H1 (cell line): Measurements from ENCODE around the gene GRIK4. TPM values are rescaled to one million over a fixed set of nuclear protein-coding genes. Genes with fewer than 3 reads are reported as not detected.

Experiments
- CTCF ChIA-PET: fragments of 300-600 bp; sonication (Branson Sonifier 250); formaldehyde crosslinking; loops from one replicate; lab custom pipeline; 2021; ENCODE audit not compliant: partially characterized antibody; lab: Charles Lee
- POLR2A ChIA-PET: fragments of 300-600 bp; sonication (Branson Sonifier 250); formaldehyde crosslinking; loops from one replicate; lab custom pipeline; 2021; ENCODE audit warnings: inconsistent platforms; ENCODE audit not compliant: partially characterized antibody; lab: Charles Lee
- DNase-seq, 2 experiments: peaks; one replicate each; pipeline versions ENCODE4 v3.0.0 to v3.0.0-alpha.2; 2010 to 2022; ENCODE audit warnings: low spot score in 2 of 2, low read depth in 1 of 2, mixed read lengths in 1 of 2
- FAIRE-seq: peaks from 2 replicates; lab custom pipeline; 2011; peaks lifted over from hg19 to GRCh38; lab: Jason Lieb, UNC
- H2AFZ ChIP-seq: 2 replicates; pipeline ENCODE4 v1.8.1; 2012; ENCODE audit warnings: low read length, inconsistent platforms
- H2AK5ac ChIP-seq: 2 replicates; pipeline ENCODE4 v1.6.1; 2013; ENCODE audit warnings: low read depth, low read length
- H2BK120ac ChIP-seq: replicated peaks from 2 replicates; pipeline ENCODE3; 2013; ENCODE audit warnings: low read depth, low read length, inconsistent platforms
- H2BK12ac ChIP-seq: 2 replicates; pipeline ENCODE4 v1.6.1; 2013; ENCODE audit warnings: low read depth, low read length
- H2BK15ac ChIP-seq: 2 replicates; pipeline ENCODE4 v1.6.1; 2013; ENCODE audit warnings: low read length
- H2BK20ac ChIP-seq: 2 replicates; pipeline ENCODE4 v1.6.1; 2013; ENCODE audit warnings: low read length
- H2BK5ac ChIP-seq: 2 replicates; pipeline ENCODE4 v1.6.1; 2013; ENCODE audit warnings: low read depth, low read length
- H3K14ac ChIP-seq: 2 replicates; pipeline ENCODE4 v1.6.1; 2013; ENCODE audit warnings: inconsistent platforms; ENCODE audit not compliant: insufficient read length
- H3K18ac ChIP-seq: 2 replicates; pipeline ENCODE4 v1.6.1; 2013; ENCODE audit warnings: low read length; ENCODE audit errors: extremely low read depth
- H3K23ac ChIP-seq: 2 replicates; pipeline ENCODE4 v1.6.1; 2013; ENCODE audit warnings: inconsistent platforms; ENCODE audit not compliant: insufficient read length
- H3K23me2 ChIP-seq: 2 replicates; pipeline ENCODE4 v1.6.1; 2013; ENCODE audit warnings: low read depth, low read length
- H3K27ac ChIP-seq: 2 replicates; pipeline ENCODE4 v1.6.1; 2011; ENCODE audit warnings: low read depth, low read length, inconsistent platforms
- H3K27me3 ChIP-seq, 4 experiments: replicated peaks in 1 of 4; 1 replicate in 1 of 4; 2 replicates in 3 of 4; pipeline versions ENCODE4 v1.6.1 to v1.8.1; 2011 to 2013; ENCODE audit warnings: low read length in 3 of 4, mild to moderate bottlenecking in 3 of 4, inconsistent platforms in 2 of 4, mixed read lengths in 2 of 4, moderate library complexity in 1 of 4; ENCODE audit not compliant: control insufficient read depth in 3 of 4, insufficient read depth in 3 of 4; ENCODE audit errors: extremely low read depth in 1 of 4
- H3K36me3 ChIP-seq, 4 experiments: 2 replicates each; pipeline versions ENCODE4 v1.6.1 to v1.8.1; 2011 to 2013; ENCODE audit warnings: mild to moderate bottlenecking in 4 of 4, low read length in 3 of 4, moderate library complexity in 2 of 4, control low read depth in 1 of 4, inconsistent platforms in 1 of 4; ENCODE audit not compliant: insufficient read depth in 4 of 4, control insufficient read depth in 2 of 4
- H3K4ac ChIP-seq: replicated peaks from 2 replicates; pipeline ENCODE3; 2013; ENCODE audit warnings: low read length, low read depth, mixed read lengths, inconsistent platforms; ENCODE audit not compliant: insufficient read length
- H3K4me1 ChIP-seq, 4 experiments: replicated peaks in 1 of 4; 1 replicate in 1 of 4; 2 replicates in 3 of 4; pipeline versions ENCODE4 v1.6.1 to v1.8.1; 2011 to 2013; ENCODE audit warnings: low read length in 3 of 4, inconsistent platforms in 2 of 4, mixed read lengths in 1 of 4; ENCODE audit not compliant: insufficient read depth in 4 of 4, control insufficient read depth in 3 of 4
- H3K4me2 ChIP-seq, 2 experiments: 2 replicates each; pipeline versions ENCODE4 v1.6.1 to v1.8.1; 2011 to 2013; ENCODE audit warnings: low read depth in 2 of 2, low read length in 2 of 2, control low read depth in 1 of 2, inconsistent platforms in 1 of 2, mild to moderate bottlenecking in 1 of 2; ENCODE audit not compliant: insufficient read depth in 1 of 2
- H3K4me3 ChIP-seq, 4 experiments: fragments of 200-600, 300-600 bp in 1 of 4; sonication (generic), shearing (Covaris generic), sonication (Bioruptor Twin) in 1 of 4; 2 replicates each; pipeline versions ENCODE4 v1.5.1 to v1.8.1; 2011 to 2016; ENCODE audit warnings: low read length in 4 of 4, low read depth in 3 of 4, control low read depth in 2 of 4, inconsistent platforms in 2 of 4, mild to moderate bottlenecking in 2 of 4, mixed read lengths in 1 of 4, moderate library complexity in 1 of 4; ENCODE audit not compliant: insufficient read depth in 2 of 4; ENCODE audit errors: extremely low read depth in 1 of 4
- H3K56ac ChIP-seq: replicated peaks from 2 replicates; pipeline ENCODE3; 2013; ENCODE audit warnings: low read depth, mild to moderate bottlenecking, mixed read lengths, low read length, inconsistent platforms; ENCODE audit not compliant: insufficient read length
- H3K79me1 ChIP-seq: 2 replicates; pipeline ENCODE4 v1.6.1; 2013; ENCODE audit warnings: low read depth, low read length, control low read depth
- H3K79me2 ChIP-seq, 2 experiments: 2 replicates each; pipeline versions ENCODE4 v1.6.1 to v1.8.1; 2012 to 2013; ENCODE audit warnings: low read length in 2 of 2, mild to moderate bottlenecking in 2 of 2, inconsistent platforms in 1 of 2; ENCODE audit not compliant: insufficient read depth in 2 of 2, control insufficient read depth in 1 of 2
- H3K9ac ChIP-seq, 4 experiments: replicated peaks in 1 of 4; 1 replicate in 1 of 4; 2 replicates in 3 of 4; pipeline versions ENCODE4 v1.6.1 to v1.8.1; 2011 to 2013; ENCODE audit warnings: low read depth in 3 of 4, low read length in 3 of 4, control low read depth in 2 of 4, mild to moderate bottlenecking in 2 of 4, moderate library complexity in 2 of 4, inconsistent platforms in 1 of 4; ENCODE audit errors: extremely low read depth in 1 of 4
- H3K9me3 ChIP-seq, 2 experiments: 2 replicates each; pipeline versions ENCODE4 v1.6.1 to v1.8.1; 2012 to 2013; ENCODE audit warnings: mild to moderate bottlenecking in 2 of 2, moderate library complexity in 2 of 2, control low read depth in 1 of 2, inconsistent platforms in 1 of 2, low read depth in 1 of 2, low read length in 1 of 2, mixed read lengths in 1 of 2; ENCODE audit not compliant: insufficient read depth in 2 of 2
- H4K20me1 ChIP-seq, 2 experiments: replicated peaks in 1 of 2; 2 replicates each; pipeline versions ENCODE3 to v1.8.1; 2011 to 2013; ENCODE audit warnings: inconsistent platforms in 2 of 2, low read length in 2 of 2, mild to moderate bottlenecking in 1 of 2; ENCODE audit not compliant: insufficient read depth in 2 of 2, control insufficient read depth in 1 of 2
- H4K5ac ChIP-seq: 2 replicates; pipeline ENCODE4 v1.6.1; 2013; ENCODE audit warnings: low read length, low read depth, mixed read lengths, inconsistent platforms; ENCODE audit not compliant: insufficient read length
- H4K8ac ChIP-seq: 2 replicates; pipeline ENCODE4 v1.8.0; 2013; ENCODE audit warnings: mild to moderate bottlenecking, moderate library complexity, low read length, inconsistent platforms; ENCODE audit not compliant: insufficient read depth; ENCODE audit errors: extremely low read depth
- H4K91ac ChIP-seq: replicated peaks from 2 replicates; pipeline ENCODE3; 2013; ENCODE audit warnings: low read length, mixed read lengths, inconsistent platforms; ENCODE audit not compliant: insufficient read length
- CHD2 ChIP-seq: IDR thresholded peaks from 2 replicates; pipeline ENCODE4 v1.6.1; 2012; ENCODE audit warnings: low read length, improper control_type of control experiment
- EZH2 ChIP-seq: fragments of 200-600 bp; sonication (generic); IDR thresholded peaks from 2 replicates; pipeline ENCODE4 v1.7.1; 2012; ENCODE audit warnings: low read depth, mild to moderate bottlenecking, moderate library complexity, low read length, inconsistent platforms; ENCODE audit not compliant: severe bottlenecking
- GABPA ChIP-seq: IDR thresholded peaks from 2 replicates; pipeline ENCODE4 v1.6.1; 2011; ENCODE audit warnings: mild to moderate bottlenecking, low read length, moderate library complexity, borderline replicate concordance; ENCODE audit not compliant: insufficient read depth
- GTF2F1 ChIP-seq: IDR thresholded peaks from 2 replicates; pipeline ENCODE4 v1.6.1; 2012; ENCODE audit warnings: low read depth, low read length, improper control_type of control experiment, borderline replicate concordance
- JUN ChIP-seq: IDR thresholded peaks from 2 replicates; pipeline ENCODE4 v1.6.1; 2011; ENCODE audit warnings: low read depth, mild to moderate bottlenecking, improper control_type of control experiment, low read length
- MAFK ChIP-seq: IDR thresholded peaks from 2 replicates; pipeline ENCODE4 v1.6.1; 2012; ENCODE audit warnings: low read depth, mild to moderate bottlenecking, improper control_type of control experiment, low read length
- MAX ChIP-seq: IDR thresholded peaks from 2 replicates; pipeline ENCODE4 v1.6.1; 2012; ENCODE audit warnings: inconsistent platforms
- NRF1 ChIP-seq: IDR thresholded peaks from 2 replicates; pipeline ENCODE4 v1.6.1; 2011; ENCODE audit warnings: mild to moderate bottlenecking, low read depth, low read length, improper control_type of control experiment
- RBBP5 ChIP-seq: IDR thresholded peaks from 2 replicates; pipeline ENCODE4 v1.7.1; 2012; ENCODE audit warnings: low read depth, mild to moderate bottlenecking, inconsistent platforms, low read length, moderate library complexity, borderline replicate concordance
- SAP30 ChIP-seq: fragments of 300-600 bp; sonication (generic); IDR thresholded peaks from 2 replicates; pipeline ENCODE4 v1.7.1; 2012; ENCODE audit warnings: low read length, moderate library complexity, mild to moderate bottlenecking, inconsistent platforms; ENCODE audit not compliant: insufficient read depth, insufficient replicate concordance
- SP2 ChIP-seq: IDR thresholded peaks from 2 replicates; pipeline ENCODE4 v1.6.1; 2012; ENCODE audit warnings: mild to moderate bottlenecking, low read length, inconsistent platforms
- SRF ChIP-seq: IDR thresholded peaks from 2 replicates; pipeline ENCODE4 v1.6.1; 2011; ENCODE audit warnings: mild to moderate bottlenecking, low read depth, low read length, moderate library complexity
- TAF1 ChIP-seq: IDR thresholded peaks from 2 replicates; pipeline ENCODE4 v1.6.1; 2011; ENCODE audit warnings: mild to moderate bottlenecking, low read depth, low read length
- WGBS, 2 experiments: shearing (Covaris generic) in 1 of 2; methylation state at CpG; one replicate each; pipeline versions ENCODE4 v1.1.6 to v1.1.7; 2013 to 2015; ENCODE audit warnings: low lambda C conversion rate in 2 of 2, mixed read lengths in 2 of 2, inconsistent platforms in 1 of 2, low coverage in 1 of 2, missing lambda C conversion rate in 1 of 2; ENCODE audit not compliant: insufficient replicate concordance in 2 of 2, insufficient coverage in 1 of 2, insufficient read length in 1 of 2; ENCODE audit errors: extremely low coverage in 1 of 2, missing lambda C conversion rate in 1 of 2; 5-methylcytosine and 5-hydroxymethylcytosine counted together
- polyA plus RNA-seq, 7 experiments: library from polyadenylated mRNA; depleted of rRNA in 3 of 7; stranded (reverse) in 5 of 7; unstranded in 2 of 7; fragments of >200 nt in 5 of 7; fragments of 200-250 nt in 2 of 7; gene quantifications; 1 replicate in 5 of 7; 2 replicates in 1 of 7; 4 replicates in 1 of 7; pipeline versions ENCODE4 v1.2.1 to v1.2.3, GENCODE V29; 2011 to 2013; ENCODE audit warnings: missing spikeins in 2 of 7, mixed read lengths in 2 of 7
- total RNA-seq: library from RNA; stranded (reverse); fragmentation: NEBNext Ultra II Directional; extraction: Animal tissue kit (Norgen Biotek cat#: 25700); gene quantifications from 2 replicates; pipeline ENCODE4 v1.2.1, GENCODE V29; 2021

GRIK4 gene
- total and polyA plus RNA-seq, 2 of the 8 experiments (the other 6 are each of a cell fraction or from before 2014, with no cell fraction given): 1.2 to 2.9 TPM

- H3K4ac ChIP-seq: no peak overlapping the region
- no peak overlapping the region for H2BK12ac ChIP-seq
- no peak overlapping the region for H2BK15ac ChIP-seq
- 0 out of 8 replicates have a peak, but pooled peaks cover 0 to 4% (median 0%) of the 10 kb centered on the region in 4 experiments for H3K36me3 ChIP-seq
- H2BK20ac ChIP-seq: no peak overlapping the region
- H3K9ac ChIP-seq: no peak overlapping the region
- H2AFZ ChIP-seq: no peak overlapping the region
- no peak overlapping the region for H4K8ac ChIP-seq
- peaks cover 5% of the 10 kb centered on the region; the same call in 1 of the 2 replicates for H3K23me2 ChIP-seq
- ChIA-PET POLR2A (interaction anchor here (0.7 kb wide), 1 partner anchor 22 kb away, joined by 3 read pairs; no protein-coding TSS in a partner anchor), CTCF (interaction anchor here (1.0 to 2.8 kb wide), 10 partner anchors 12 to 183 kb away, joined by 3 to 6 read pairs (median 3); no protein-coding TSS in a partner anchor)
- no peak overlapping the region for H2BK120ac ChIP-seq
- no peak overlapping the region for H4K91ac ChIP-seq
- H3K9me3 ChIP-seq: no peaks in the 10 kb centered on the region
- H3K4me2 ChIP-seq: no peak overlapping the region
- H2AK5ac ChIP-seq: no peak overlapping the region
- no peak overlapping the region for H3K18ac ChIP-seq
- 89% methylated on average over 6 of the region's 6 CpGs; no CpG with 5 or more reads in 1 of the 2 experiments for WGBS, 2 experiments
- no peak overlapping the region for H3K23ac ChIP-seq
- no peak overlapping the region for H3K27ac ChIP-seq
- H2BK5ac ChIP-seq: no peak overlapping the region
- no peaks in the 10 kb centered on the region for H3K79me1 ChIP-seq
- no peaks in the 10 kb centered on the region for H3K27me3 ChIP-seq
- DNase-seq (no peak), FAIRE-seq (no peak)
- no peak overlapping the region for H3K56ac ChIP-seq
- peaks cover 0 to 3% (median under 1%) of the 10 kb centered on the region in 4 experiments; a peak in 2 of 7 replicates for H3K4me1 ChIP-seq
- peaks cover 0 to 3% of the 10 kb centered on the region in 2 experiments for H4K20me1 ChIP-seq
- no peaks in the 10 kb centered on the region for H3K79me2 ChIP-seq
- H3K14ac ChIP-seq: no peak overlapping the region
- H3K4me3 ChIP-seq: no peak overlapping the region
- H4K5ac ChIP-seq: no peak overlapping the region
- TF ChIP-seq SRF (no peak), MAFK (no peak), NRF1 (no peak), EZH2 (no peak), CHD2 (no peak), SAP30 (no peak), GTF2F1 (no peak), TAF1 (no peak), SP2 (no peak), JUN (no peak), GABPA (no peak), RBBP5 (no peak), MAX (no peak)
Measured at GRCh38 chr11:120880498-120881175, 369.1 kb downstream of the GRIK4 start.
